H1 (cell line): ENCODE data around the gene RNASE4. TPM values are rescaled to one million over a fixed set of nuclear protein-coding genes. Genes with fewer than 3 reads are reported as not detected.

Experiments used
- CTCF ChIA-PET: fragments of 300-600 bp; sonication (Branson Sonifier 250); formaldehyde crosslinking; loops from one replicate; lab custom pipeline; 2021; ENCODE audit not compliant: partially characterized antibody; lab: Charles Lee
- POLR2A ChIA-PET: fragments of 300-600 bp; sonication (Branson Sonifier 250); formaldehyde crosslinking; loops from one replicate; lab custom pipeline; 2021; ENCODE audit warnings: inconsistent platforms; ENCODE audit not compliant: partially characterized antibody; lab: Charles Lee
- DNase-seq, 2 experiments: peaks; one replicate each; pipeline versions ENCODE4 v3.0.0 to v3.0.0-alpha.2; 2010 to 2022; ENCODE audit warnings: low spot score in 2 of 2, low read depth in 1 of 2, mixed read lengths in 1 of 2
- FAIRE-seq: peaks from 2 replicates; lab custom pipeline; 2011; peaks lifted over from hg19 to GRCh38; lab: Jason Lieb, UNC
- H2AFZ ChIP-seq: 2 replicates; pipeline ENCODE4 v1.8.1; 2012; ENCODE audit warnings: low read length, inconsistent platforms
- H2AK5ac ChIP-seq: 2 replicates; pipeline ENCODE4 v1.6.1; 2013; ENCODE audit warnings: low read depth, low read length
- H2BK120ac ChIP-seq: replicated peaks from 2 replicates; pipeline ENCODE3; 2013; ENCODE audit warnings: low read depth, low read length, inconsistent platforms
- H2BK12ac ChIP-seq: 2 replicates; pipeline ENCODE4 v1.6.1; 2013; ENCODE audit warnings: low read depth, low read length
- H2BK15ac ChIP-seq: 2 replicates; pipeline ENCODE4 v1.6.1; 2013; ENCODE audit warnings: low read length
- H2BK20ac ChIP-seq: 2 replicates; pipeline ENCODE4 v1.6.1; 2013; ENCODE audit warnings: low read length
- H2BK5ac ChIP-seq: 2 replicates; pipeline ENCODE4 v1.6.1; 2013; ENCODE audit warnings: low read depth, low read length
- H3K14ac ChIP-seq: 2 replicates; pipeline ENCODE4 v1.6.1; 2013; ENCODE audit warnings: inconsistent platforms; ENCODE audit not compliant: insufficient read length
- H3K18ac ChIP-seq: 2 replicates; pipeline ENCODE4 v1.6.1; 2013; ENCODE audit warnings: low read length; ENCODE audit errors: extremely low read depth
- H3K23ac ChIP-seq: 2 replicates; pipeline ENCODE4 v1.6.1; 2013; ENCODE audit warnings: inconsistent platforms; ENCODE audit not compliant: insufficient read length
- H3K23me2 ChIP-seq: 2 replicates; pipeline ENCODE4 v1.6.1; 2013; ENCODE audit warnings: low read depth, low read length
- H3K27ac ChIP-seq: 2 replicates; pipeline ENCODE4 v1.6.1; 2011; ENCODE audit warnings: low read depth, low read length, inconsistent platforms
- H3K27me3 ChIP-seq, 4 experiments: replicated peaks in 1 of 4; 1 replicate in 1 of 4; 2 replicates in 3 of 4; pipeline versions ENCODE4 v1.6.1 to v1.8.1; 2011 to 2013; ENCODE audit warnings: low read length in 3 of 4, mild to moderate bottlenecking in 3 of 4, inconsistent platforms in 2 of 4, mixed read lengths in 2 of 4, moderate library complexity in 1 of 4; ENCODE audit not compliant: control insufficient read depth in 3 of 4, insufficient read depth in 3 of 4; ENCODE audit errors: extremely low read depth in 1 of 4
- H3K36me3 ChIP-seq, 4 experiments: 2 replicates each; pipeline versions ENCODE4 v1.6.1 to v1.8.1; 2011 to 2013; ENCODE audit warnings: mild to moderate bottlenecking in 4 of 4, low read length in 3 of 4, moderate library complexity in 2 of 4, control low read depth in 1 of 4, inconsistent platforms in 1 of 4; ENCODE audit not compliant: insufficient read depth in 4 of 4, control insufficient read depth in 2 of 4
- H3K4ac ChIP-seq: replicated peaks from 2 replicates; pipeline ENCODE3; 2013; ENCODE audit warnings: low read length, low read depth, mixed read lengths, inconsistent platforms; ENCODE audit not compliant: insufficient read length
- H3K4me1 ChIP-seq, 4 experiments: replicated peaks in 1 of 4; 1 replicate in 1 of 4; 2 replicates in 3 of 4; pipeline versions ENCODE4 v1.6.1 to v1.8.1; 2011 to 2013; ENCODE audit warnings: low read length in 3 of 4, inconsistent platforms in 2 of 4, mixed read lengths in 1 of 4; ENCODE audit not compliant: insufficient read depth in 4 of 4, control insufficient read depth in 3 of 4
- H3K4me2 ChIP-seq, 2 experiments: 2 replicates each; pipeline versions ENCODE4 v1.6.1 to v1.8.1; 2011 to 2013; ENCODE audit warnings: low read depth in 2 of 2, low read length in 2 of 2, control low read depth in 1 of 2, inconsistent platforms in 1 of 2, mild to moderate bottlenecking in 1 of 2; ENCODE audit not compliant: insufficient read depth in 1 of 2
- H3K4me3 ChIP-seq, 4 experiments: fragments of 200-600, 300-600 bp in 1 of 4; sonication (generic), shearing (Covaris generic), sonication (Bioruptor Twin) in 1 of 4; 2 replicates each; pipeline versions ENCODE4 v1.5.1 to v1.8.1; 2011 to 2016; ENCODE audit warnings: low read length in 4 of 4, low read depth in 3 of 4, control low read depth in 2 of 4, inconsistent platforms in 2 of 4, mild to moderate bottlenecking in 2 of 4, mixed read lengths in 1 of 4, moderate library complexity in 1 of 4; ENCODE audit not compliant: insufficient read depth in 2 of 4; ENCODE audit errors: extremely low read depth in 1 of 4
- H3K56ac ChIP-seq: replicated peaks from 2 replicates; pipeline ENCODE3; 2013; ENCODE audit warnings: low read depth, mild to moderate bottlenecking, mixed read lengths, low read length, inconsistent platforms; ENCODE audit not compliant: insufficient read length
- H3K79me1 ChIP-seq: 2 replicates; pipeline ENCODE4 v1.6.1; 2013; ENCODE audit warnings: low read depth, low read length, control low read depth
- H3K79me2 ChIP-seq, 2 experiments: 2 replicates each; pipeline versions ENCODE4 v1.6.1 to v1.8.1; 2012 to 2013; ENCODE audit warnings: low read length in 2 of 2, mild to moderate bottlenecking in 2 of 2, inconsistent platforms in 1 of 2; ENCODE audit not compliant: insufficient read depth in 2 of 2, control insufficient read depth in 1 of 2
- H3K9ac ChIP-seq, 4 experiments: replicated peaks in 1 of 4; 1 replicate in 1 of 4; 2 replicates in 3 of 4; pipeline versions ENCODE4 v1.6.1 to v1.8.1; 2011 to 2013; ENCODE audit warnings: low read depth in 3 of 4, low read length in 3 of 4, control low read depth in 2 of 4, mild to moderate bottlenecking in 2 of 4, moderate library complexity in 2 of 4, inconsistent platforms in 1 of 4; ENCODE audit errors: extremely low read depth in 1 of 4
- H3K9me3 ChIP-seq, 2 experiments: 2 replicates each; pipeline versions ENCODE4 v1.6.1 to v1.8.1; 2012 to 2013; ENCODE audit warnings: mild to moderate bottlenecking in 2 of 2, moderate library complexity in 2 of 2, control low read depth in 1 of 2, inconsistent platforms in 1 of 2, low read depth in 1 of 2, low read length in 1 of 2, mixed read lengths in 1 of 2; ENCODE audit not compliant: insufficient read depth in 2 of 2
- H4K20me1 ChIP-seq, 2 experiments: replicated peaks in 1 of 2; 2 replicates each; pipeline versions ENCODE3 to v1.8.1; 2011 to 2013; ENCODE audit warnings: inconsistent platforms in 2 of 2, low read length in 2 of 2, mild to moderate bottlenecking in 1 of 2; ENCODE audit not compliant: insufficient read depth in 2 of 2, control insufficient read depth in 1 of 2
- H4K5ac ChIP-seq: 2 replicates; pipeline ENCODE4 v1.6.1; 2013; ENCODE audit warnings: low read length, low read depth, mixed read lengths, inconsistent platforms; ENCODE audit not compliant: insufficient read length
- H4K8ac ChIP-seq: 2 replicates; pipeline ENCODE4 v1.8.0; 2013; ENCODE audit warnings: mild to moderate bottlenecking, moderate library complexity, low read length, inconsistent platforms; ENCODE audit not compliant: insufficient read depth; ENCODE audit errors: extremely low read depth
- H4K91ac ChIP-seq: replicated peaks from 2 replicates; pipeline ENCODE3; 2013; ENCODE audit warnings: low read length, mixed read lengths, inconsistent platforms; ENCODE audit not compliant: insufficient read length
- ATF3 ChIP-seq: IDR thresholded peaks from 2 replicates; pipeline ENCODE4 v1.6.1; 2011; ENCODE audit warnings: low read depth, mild to moderate bottlenecking, low read length; ENCODE audit not compliant: insufficient read depth
- GABPA ChIP-seq: IDR thresholded peaks from 2 replicates; pipeline ENCODE4 v1.6.1; 2011; ENCODE audit warnings: mild to moderate bottlenecking, low read length, moderate library complexity, borderline replicate concordance; ENCODE audit not compliant: insufficient read depth
- SP1 ChIP-seq: IDR thresholded peaks from 2 replicates; pipeline ENCODE4 v1.6.1; 2011; ENCODE audit warnings: low read depth, low read length
- USF2 ChIP-seq: IDR thresholded peaks from 2 replicates; pipeline ENCODE4 v1.6.1; 2011; ENCODE audit warnings: low read length, improper control_type of control experiment
- WGBS, 2 experiments: shearing (Covaris generic) in 1 of 2; methylation state at CpG; one replicate each; pipeline versions ENCODE4 v1.1.6 to v1.1.7; 2013 to 2015; ENCODE audit warnings: low lambda C conversion rate in 2 of 2, mixed read lengths in 2 of 2, inconsistent platforms in 1 of 2, low coverage in 1 of 2, missing lambda C conversion rate in 1 of 2; ENCODE audit not compliant: insufficient replicate concordance in 2 of 2, insufficient coverage in 1 of 2, insufficient read length in 1 of 2; ENCODE audit errors: extremely low coverage in 1 of 2, missing lambda C conversion rate in 1 of 2; 5-methylcytosine and 5-hydroxymethylcytosine counted together
- polyA plus RNA-seq, 7 experiments: library from polyadenylated mRNA; depleted of rRNA in 3 of 7; stranded (reverse) in 5 of 7; unstranded in 2 of 7; fragments of >200 nt in 5 of 7; fragments of 200-250 nt in 2 of 7; gene quantifications; 1 replicate in 5 of 7; 2 replicates in 1 of 7; 4 replicates in 1 of 7; pipeline versions ENCODE4 v1.2.1 to v1.2.3, GENCODE V29; 2011 to 2013; ENCODE audit warnings: missing spikeins in 2 of 7, mixed read lengths in 2 of 7
- total RNA-seq: library from RNA; stranded (reverse); fragmentation: NEBNext Ultra II Directional; extraction: Animal tissue kit (Norgen Biotek cat#: 25700); gene quantifications from 2 replicates; pipeline ENCODE4 v1.2.1, GENCODE V29; 2021

Gene RNASE4
- total and polyA plus RNA-seq, 2 of the 8 experiments (the other 6 are each of a cell fraction or from before 2014, with no cell fraction given), result 0.61 to 3.5 TPM

GRCh38 chr14:20679907-20680306, 4.5 kb upstream of the RNASE4 start:
- TF ChIP-seq GABPA, result no peak
- TF ChIP-seq ATF3, result 0 out of 2 replicates have a peak, but pooled peaks have one; percentile 35
- no peak for TF ChIP-seq SP1
- TF ChIP-seq USF2, result peak; percentile 79
- Histone ChIP-seq H3K4me3 (peak overlapping the region in 1 of 4 experiments; percentile 96; a peak in 2 of 8 replicates), H2BK120ac (no peak overlapping the region), H3K9ac (no peak overlapping the region), H2AFZ (no peak overlapping the region; the same call in 1 of the 2 replicates), H3K9me3 (no peaks in the 10 kb centered on the region), H3K4me2 (peak overlapping the region in 1 of 2 experiments; percentile 60; a peak in 1 of 4 replicates), H4K91ac (no peak overlapping the region), H3K79me1 (no peaks in the 10 kb centered on the region), H3K27me3 (no peaks in the 10 kb centered on the region), H3K23ac (no peak overlapping the region), H4K8ac (no peak overlapping the region), H3K56ac (no peak overlapping the region), H3K79me2 (no peaks in the 10 kb centered on the region), H3K4ac (no peak overlapping the region), H2BK15ac (no peak overlapping the region), H3K23me2 (peaks cover 24% of the 10 kb centered on the region), H2AK5ac (no peak overlapping the region), H3K18ac (no peak overlapping the region), H4K5ac (no peak overlapping the region), H2BK5ac (no peak overlapping the region), H4K20me1 (no peaks in the 10 kb centered on the region), H2BK12ac (no peak overlapping the region), H3K14ac (no peak overlapping the region), H2BK20ac (no peak overlapping the region), H3K4me1 (peaks cover 0 to 9% (median 4%) of the 10 kb centered on the region in 4 experiments; a peak in 5 of 7 replicates), H3K36me3 (no peaks in the 10 kb centered on the region), H3K27ac (no peak overlapping the region)
- ChIA-PET POLR2A (interaction anchor here (0.6 to 2.3 kb wide), 5 partner anchors 15 to 210 kb away, joined by 3 to 8 read pairs (median 6); no protein-coding TSS in a partner anchor), CTCF (interaction anchor here (0.7 to 16.7 kb wide), 10 partner anchors 11 to 179 kb away, joined by 3 to 282 read pairs (median 8); partner anchors contain the start of gene RNASE1)
- FAIRE-seq (no peak), DNase-seq (peak in 1 of 2 experiments; percentile 66)
- WGBS, 2 experiments, result 73% methylated on average over 1 of the region's 1 CpG; no CpG with 5 or more reads in 1 of the 2 experiments
